Hepatocyte (in vitro differentiated cells): Measurements from ENCODE around the gene PAN3.

Experiments
- CTCF ChIP-seq: fragments of 200-600 bp; sonication (generic); IDR thresholded peaks from 2 replicates; pipeline ENCODE4 v1.5.1; 2016; ENCODE audit warnings: antibody characterized with exemption, mild to moderate bottlenecking; ENCODE audit not compliant: poor library complexity
- EZH2 ChIP-seq: fragments of 200-600 bp; sonication (generic); IDR thresholded peaks from 2 replicates; pipeline ENCODE4 v1.6.1; 2016; ENCODE audit warnings: antibody characterized with exemption, mild to moderate bottlenecking, borderline replicate concordance
- EZH2phosphoT487 ChIP-seq: fragments of 200-600 bp; sonication (generic); IDR thresholded peaks from one replicate; pipeline ENCODE4 v1.6.1; 2018; ENCODE audit warnings: antibody characterized with exemption, mild to moderate bottlenecking, low read depth, moderate library complexity; ENCODE audit not compliant: unreplicated experiment, severe bottlenecking

- no peak for TF ChIP-seq CTCF
- no peak for TF ChIP-seq EZH2
- TF ChIP-seq EZH2phosphoT487 = no peak
These were observed 39.5 kb downstream of the PAN3 start for GRCh38 chr13:28177877-28178276.
